Activated T-cell treated with anti-CD3 and anti-CD28 coated beads for 4 hours (primary cell): ENCODE measurements around the gene NDST1.

ENCODE experiments used
- DNase-seq: peaks from one replicate; pipeline ENCODE4 v3.0.0-alpha.2; 2020

The NDST1 gene

GRCh38 chr5:150590979-150591695, 83.2 kb downstream of the NDST1 start:
- no peak for DNase-seq

DNA sequence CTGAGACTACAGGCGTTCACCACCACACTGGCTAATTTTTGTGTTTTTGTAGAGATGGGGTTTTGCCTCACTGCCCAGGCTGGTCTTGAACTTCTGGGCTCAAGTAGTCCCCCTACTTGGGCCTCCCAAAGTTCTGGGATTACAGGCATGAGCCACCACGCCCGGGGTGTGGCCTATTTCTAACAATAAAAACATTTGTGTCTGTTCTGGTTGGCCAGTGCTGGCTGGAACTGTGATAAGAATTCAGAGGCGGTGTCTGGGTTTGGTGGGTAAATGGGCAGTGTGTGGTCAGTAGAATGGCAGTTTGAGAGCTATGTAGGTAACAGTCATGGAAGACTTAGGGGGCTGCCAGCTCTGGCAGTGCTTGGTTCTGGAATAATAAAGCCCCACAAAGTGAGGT, 85.7 kb downstream of the NDST1 start:
- no peak for DNase-seq

DNA sequence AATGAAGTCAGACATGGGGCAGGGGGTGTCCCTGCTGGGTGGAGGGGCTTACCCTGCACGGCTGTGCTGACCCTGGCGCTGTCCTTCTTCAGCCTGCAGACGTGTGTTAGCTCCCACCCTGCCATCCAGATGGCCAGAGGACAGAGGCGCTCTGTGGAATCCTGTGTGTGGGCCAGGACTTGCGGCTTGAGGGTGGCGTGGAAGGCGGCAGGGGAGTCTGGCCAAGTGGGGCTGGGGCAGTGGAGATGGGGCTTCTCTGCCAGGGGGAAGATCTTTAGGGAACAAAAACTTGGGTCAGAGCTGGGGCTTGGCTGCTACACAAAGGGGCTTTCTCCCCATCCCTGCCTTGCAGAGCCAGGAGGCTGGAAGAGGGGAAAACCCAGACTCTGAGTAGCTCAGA, 86.1 kb downstream of the NDST1 start:
- DNase-seq: no peak

- no peak for DNase-seq
These were observed 87.6 kb downstream of the NDST1 start for GRCh38 chr5:150595466-150596031.

GRCh38 chr5:150596313-150596712, 88.4 kb downstream of the NDST1 start:
- DNase-seq: no peak

GRCh38 chr5:150596826-150597225, 88.9 kb downstream of the NDST1 start:
- DNase-seq: no peak

DNA sequence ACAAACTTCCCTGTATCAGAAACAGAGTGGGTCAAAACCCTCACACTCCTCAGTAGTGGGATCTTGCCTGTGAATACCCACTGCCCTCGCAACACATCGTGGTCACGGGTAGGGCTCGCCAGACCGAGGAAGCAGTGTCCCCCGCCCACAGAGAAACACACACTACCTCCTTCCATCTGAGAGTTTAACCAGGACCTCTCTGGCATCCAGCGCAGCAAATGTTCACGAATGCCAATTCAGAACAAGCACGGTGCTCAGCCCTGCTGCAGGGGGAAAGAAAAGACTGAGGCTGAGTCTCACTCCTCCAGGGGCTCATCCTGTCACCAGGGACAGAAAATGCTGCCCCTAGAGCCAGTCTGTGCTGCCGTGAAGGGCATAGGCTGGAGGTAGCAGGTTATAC, 90.1 kb downstream of the NDST1 start:
- DNase-seq: no peak

DNA sequence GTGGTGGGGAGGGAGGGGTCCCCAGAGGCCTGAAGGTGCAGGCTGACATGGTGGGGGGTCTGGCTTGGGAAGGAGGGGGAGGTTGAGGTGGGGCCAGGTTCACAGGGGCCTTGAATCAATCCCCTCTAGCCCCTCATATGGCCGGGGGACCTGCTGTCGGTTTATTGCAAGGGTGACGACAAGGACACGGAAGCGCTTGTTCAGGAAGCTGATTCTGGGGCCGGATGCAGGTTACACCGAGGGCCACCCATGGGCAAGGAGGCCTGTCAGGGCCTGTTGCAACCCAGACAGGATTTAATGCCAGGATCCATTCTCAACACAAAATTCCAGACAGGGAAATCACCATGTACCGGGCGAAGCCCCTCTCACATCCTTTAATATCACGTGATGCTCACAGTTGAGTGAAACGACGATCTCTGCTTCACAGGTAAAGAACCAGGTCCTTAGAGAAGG, 90.9 kb downstream of the NDST1 start:
- no peak for DNase-seq

GRCh38 chr5:150599281-150599680, 91.3 kb downstream of the NDST1 start:
- no peak for DNase-seq

DNA sequence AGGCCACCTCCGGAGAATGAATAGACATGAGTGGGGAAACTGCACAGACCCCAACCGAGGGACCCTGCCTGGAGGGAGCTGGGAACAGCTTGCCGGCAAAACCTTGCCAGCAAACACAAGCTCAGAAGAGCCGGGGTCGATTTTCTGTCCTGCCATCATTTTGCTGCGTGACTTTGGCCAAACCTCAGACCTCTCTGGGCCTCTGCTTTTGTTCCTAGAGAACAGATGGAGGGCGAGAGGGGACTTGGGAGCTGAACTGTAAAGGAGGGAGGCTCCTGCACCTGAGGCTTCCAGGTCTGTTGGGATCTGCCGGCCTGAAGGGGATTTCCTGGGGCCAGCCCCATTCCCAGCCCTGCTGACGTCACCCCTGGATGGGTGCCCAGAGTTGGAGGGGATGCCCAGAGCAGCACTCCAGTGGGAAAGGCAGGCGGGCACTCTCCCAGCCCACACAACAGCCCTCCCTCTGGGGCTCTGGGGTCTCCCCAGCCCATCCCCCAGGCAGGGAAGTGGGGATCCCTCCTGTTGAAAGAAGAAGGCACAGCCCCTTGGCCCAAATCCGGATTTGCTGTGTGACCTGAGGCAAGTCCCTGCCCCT, 92.1 kb downstream of the NDST1 start:
- DNase-seq: no peak

DNA sequence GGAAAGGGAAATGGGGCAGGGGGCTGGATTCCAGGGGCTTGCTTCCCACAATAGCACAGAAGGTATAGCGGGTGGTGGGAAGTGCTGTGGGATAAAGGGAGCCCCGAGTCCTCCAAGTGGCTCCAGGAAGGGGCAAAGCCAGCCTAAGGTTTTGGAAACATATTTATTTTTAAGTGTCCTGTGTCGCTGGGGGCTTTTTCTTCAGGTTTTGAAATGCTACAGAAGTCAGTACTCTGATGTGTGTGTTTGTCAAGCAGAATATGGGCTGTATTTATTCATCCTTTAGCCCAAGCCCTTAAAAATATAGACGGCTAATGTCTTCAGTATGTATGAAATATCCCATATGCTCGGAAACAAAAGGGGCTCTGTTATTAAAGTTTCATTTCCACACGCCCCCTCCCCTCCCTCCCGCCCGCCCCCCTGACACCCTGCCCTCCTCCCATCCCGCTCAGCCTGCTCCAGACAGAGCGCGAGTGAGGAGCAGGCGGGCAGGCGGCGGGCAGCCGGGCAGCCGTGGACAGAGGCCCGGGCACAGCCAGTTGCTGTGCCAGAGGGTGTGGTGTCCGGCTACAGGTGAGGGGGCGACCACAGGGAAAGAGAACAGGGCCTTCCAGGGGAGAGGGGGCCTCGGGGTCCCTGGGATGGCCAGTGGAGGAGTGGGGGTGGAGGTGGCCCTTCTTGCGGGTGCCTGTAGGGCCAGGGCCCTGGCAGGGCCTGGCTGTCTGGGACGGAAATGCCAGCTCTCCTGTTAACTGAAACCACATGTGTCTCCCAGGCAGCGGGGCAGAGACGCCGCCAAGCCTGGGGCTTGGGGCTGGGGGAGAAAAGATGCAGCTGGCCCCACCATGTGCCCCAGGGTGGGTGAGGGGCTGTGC, 92.9 kb downstream of the NDST1 start:
- DNase-seq: no peak

GRCh38 chr5:150601491-150602345, 93.8 kb downstream of the NDST1 start:
- DNase-seq: no peak

DNA sequence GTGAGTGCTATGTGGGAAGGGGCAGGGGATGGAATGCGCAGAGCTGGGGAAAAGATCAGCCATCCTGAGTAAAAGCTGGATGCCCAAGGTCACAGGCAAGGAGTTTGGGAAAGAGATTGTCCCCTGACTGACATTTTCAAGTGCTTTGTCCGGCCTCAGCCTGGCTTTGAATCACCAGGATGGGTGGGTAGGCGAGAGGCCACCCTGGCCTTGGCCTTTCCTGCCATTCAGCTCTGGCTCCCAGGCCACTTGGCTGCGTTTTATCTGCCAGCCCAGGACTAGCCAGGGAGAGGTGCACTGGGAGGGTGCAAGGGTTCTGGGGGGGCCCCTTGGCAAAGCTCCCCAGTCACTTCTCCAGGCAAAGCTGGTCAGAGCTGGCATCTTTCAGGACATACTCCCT, 95.1 kb downstream of the NDST1 start:
- no peak for DNase-seq

- DNase-seq: no peak
These were observed 95.6 kb downstream of the NDST1 start for GRCh38 chr5:150603491-150603890.

DNA sequence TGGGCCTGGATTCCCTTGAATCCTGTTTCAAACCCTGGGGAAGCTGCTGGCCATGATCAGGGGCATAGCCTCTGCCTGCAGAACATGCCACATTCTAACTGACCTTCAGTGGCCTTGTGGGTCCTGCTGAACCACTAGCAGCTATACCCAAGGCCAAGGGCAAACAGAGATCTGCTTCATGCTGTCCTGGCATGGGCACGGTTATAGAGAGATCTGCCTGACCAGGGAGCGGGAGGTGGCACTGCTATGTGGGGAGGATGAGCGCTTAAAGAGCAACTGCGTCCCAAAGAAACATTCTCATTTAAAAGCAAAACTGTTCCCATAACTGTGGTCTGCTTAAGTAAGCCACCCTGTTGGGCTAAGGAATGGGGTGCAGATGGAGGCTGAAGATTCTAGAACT, 96.1 kb downstream of the NDST1 start:
- DNase-seq: no peak

DNA sequence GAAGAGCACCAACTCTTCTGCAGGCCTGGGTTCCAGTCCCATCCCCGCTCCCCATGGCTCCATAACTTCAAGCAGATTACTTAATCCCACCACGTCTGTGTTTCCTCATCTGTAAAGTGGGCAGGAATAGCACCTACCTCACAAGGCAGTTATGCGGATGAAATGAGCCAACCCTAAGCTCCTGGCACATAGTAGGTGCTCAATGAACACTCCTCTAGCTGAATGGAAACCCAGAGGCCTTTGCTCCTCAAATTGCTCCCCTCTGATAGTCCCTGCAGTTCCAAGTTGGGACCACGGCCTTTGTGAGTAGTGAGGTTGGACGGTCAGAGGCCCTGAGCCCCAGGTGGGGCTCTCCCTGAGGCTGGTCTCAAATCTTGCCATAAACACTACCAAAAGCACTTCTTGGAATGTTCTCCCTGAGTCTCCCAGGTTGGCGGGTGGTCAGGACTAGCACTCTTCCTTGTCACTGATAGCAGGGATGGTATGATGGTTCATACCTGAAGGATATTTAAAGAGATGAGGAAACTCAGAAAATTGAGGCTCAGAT, 97.0 kb downstream of the NDST1 start:
- no peak for DNase-seq

DNA sequence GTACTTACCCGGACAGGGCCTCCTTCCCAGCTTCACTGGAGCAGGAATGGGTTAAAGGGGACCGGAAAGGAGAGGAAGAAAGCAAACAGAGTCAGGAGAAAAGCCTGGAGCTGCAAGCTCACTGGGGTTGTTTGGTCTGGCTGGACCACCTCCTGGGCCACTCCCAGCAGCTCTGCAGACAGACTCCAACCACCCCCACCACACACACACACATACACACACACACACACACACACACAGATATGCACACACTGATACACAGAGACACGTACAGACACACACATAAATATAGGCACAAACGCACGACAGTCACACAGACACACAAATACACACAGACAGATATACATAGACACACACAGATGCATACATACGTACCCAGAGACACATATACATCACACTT, 97.6 kb downstream of the NDST1 start:
- no peak for DNase-seq

DNA sequence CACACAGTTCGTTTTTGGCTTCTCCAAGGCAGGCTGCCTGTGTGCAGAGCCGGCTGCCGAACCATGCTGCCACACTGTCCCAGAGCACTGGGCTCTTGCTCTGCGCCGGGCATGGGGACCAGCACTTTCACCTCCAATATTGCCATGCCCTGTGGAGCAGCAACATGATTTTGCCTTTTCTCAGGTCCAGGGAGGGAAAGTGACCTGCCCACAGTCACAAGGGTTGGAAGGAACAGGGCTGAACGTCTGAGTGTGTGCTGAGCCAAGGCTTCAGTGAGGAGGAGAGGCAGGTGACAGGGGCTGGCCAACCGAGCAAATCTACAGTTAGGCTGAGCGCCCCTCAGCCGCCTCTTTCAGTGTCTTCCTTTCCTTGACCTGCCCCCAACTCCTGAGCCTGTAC, 98.5 kb downstream of the NDST1 start:
- DNase-seq: no peak

DNA sequence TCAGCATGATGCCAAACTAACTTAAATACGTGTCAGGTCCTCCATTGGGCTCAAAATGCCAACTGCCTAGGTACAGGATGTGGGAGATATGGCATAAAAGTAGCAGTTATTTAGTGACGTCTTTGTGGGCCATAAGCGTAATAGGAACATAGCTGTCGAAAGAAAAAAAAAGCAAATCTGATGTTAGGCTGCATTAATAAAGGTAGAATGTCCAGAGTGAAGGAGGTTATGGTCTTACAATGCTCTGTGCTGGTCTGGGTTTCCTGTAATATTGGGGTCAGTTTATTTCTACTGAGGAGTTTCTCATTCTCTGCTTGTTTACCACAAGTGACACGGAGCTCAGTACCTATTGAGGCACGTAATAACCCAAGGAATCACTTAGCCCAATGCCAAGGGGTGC, 99.2 kb downstream of the NDST1 start:
- no peak for DNase-seq
